Effector CD4-positive, alpha-beta T cell (primary cell): ENCODE results near the gene CLASP1.
A peak's percentile ranks its signal among the peaks of the same experiment; 100 is the strongest.
"Not testable (repeated sequence)": the region's sequence is repeated elsewhere in the genome, so short reads cannot be mapped to it uniquely, and the experiment has no call there.

Source experiments
- DNase-seq: peaks from one replicate; pipeline ENCODE4 v3.0.0-alpha.2; 2020

Gene CLASP1

DNA sequence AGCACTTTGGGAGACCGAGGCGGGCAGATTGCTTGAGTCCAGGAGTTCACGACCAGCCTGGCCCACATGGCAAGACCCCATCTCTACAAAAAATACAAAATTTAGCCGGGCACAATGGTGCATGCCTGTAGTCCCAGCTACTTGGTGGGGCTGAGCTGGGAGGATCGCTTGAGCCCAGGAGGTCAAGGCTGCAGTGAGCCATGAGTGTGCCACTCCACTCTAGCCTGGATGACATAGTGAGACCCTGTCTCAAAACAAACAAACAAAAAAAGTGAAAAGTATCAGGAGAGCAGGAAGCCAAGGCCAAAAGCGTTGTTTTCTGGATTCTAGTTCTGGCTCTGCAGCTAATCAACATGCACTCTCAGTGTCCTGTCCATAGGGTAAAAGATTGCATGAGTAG lies 10.7 kb upstream of the CLASP1 start:
- no peak for DNase-seq

DNA sequence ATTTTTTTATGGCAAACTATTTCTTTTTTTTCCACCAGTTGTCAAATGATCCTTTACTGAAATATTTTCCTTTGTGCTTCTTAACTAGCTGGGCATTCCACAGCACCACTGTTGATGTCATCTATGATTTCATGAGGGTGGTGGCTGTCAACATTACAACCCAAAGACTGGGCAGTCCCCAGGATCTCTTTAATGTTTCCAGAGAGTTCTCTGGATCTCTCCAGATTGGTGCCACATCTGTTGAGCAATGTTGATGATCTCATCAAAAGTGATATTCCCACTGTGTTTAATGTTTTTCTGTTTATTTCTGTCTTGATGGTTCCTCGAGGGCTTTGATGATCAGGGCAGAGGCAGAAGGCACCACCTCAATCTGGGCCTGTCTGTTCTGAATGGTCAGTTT lies 9.1 kb upstream of the CLASP1 start:
- DNase-seq, result not testable (repeated sequence)

DNA sequence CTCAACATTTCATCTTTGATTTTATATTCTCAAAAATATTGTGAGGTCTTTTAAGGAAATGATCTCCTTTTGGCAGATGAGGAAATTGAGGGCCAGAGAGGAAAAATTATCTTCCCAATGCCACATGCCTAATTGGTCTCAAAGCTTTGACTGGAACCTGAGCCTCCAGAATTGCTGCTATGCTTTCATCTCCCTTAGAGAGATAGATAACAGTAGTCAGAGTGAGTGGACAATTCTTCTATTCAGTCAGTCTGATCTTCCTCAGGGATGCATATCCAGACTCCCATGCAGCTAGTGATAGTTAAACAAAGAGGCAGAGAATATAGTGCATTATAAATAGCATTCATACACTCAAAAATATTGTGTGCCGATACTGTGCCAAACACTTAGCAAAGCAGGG lies 3.8 kb upstream of the CLASP1 start:
- DNase-seq, result no peak

DNA sequence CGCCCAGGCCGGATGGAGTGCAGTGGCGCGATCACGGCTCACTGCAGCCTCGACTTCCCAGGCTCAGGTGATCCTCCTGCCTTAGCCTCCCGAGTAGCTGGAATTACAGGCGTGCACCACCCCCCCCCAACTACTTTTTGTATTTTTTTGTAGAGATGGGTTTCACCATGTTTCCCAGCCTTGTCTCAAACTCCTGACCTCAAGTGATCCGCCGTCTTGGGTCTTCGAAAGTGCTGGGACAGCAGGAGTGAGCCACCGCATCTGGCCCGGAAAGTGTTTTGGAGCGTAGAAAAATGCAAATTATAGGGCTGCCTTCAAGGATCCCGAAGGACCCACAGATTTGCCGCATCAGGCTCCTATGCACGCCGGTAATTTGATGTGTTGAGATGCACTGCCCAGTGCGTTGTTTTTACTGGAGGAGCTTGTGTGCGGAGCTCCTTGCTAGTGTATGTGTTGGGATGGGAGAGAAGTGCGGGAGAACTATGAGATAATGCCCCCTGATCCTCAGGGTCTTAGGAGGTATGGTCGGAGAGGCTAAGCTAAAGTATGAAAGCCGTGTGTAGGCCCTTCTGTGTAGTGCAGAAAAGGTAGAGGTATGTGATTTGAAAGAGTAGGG lies 1.2 kb upstream of the CLASP1 start:
- no peak for DNase-seq

DNA sequence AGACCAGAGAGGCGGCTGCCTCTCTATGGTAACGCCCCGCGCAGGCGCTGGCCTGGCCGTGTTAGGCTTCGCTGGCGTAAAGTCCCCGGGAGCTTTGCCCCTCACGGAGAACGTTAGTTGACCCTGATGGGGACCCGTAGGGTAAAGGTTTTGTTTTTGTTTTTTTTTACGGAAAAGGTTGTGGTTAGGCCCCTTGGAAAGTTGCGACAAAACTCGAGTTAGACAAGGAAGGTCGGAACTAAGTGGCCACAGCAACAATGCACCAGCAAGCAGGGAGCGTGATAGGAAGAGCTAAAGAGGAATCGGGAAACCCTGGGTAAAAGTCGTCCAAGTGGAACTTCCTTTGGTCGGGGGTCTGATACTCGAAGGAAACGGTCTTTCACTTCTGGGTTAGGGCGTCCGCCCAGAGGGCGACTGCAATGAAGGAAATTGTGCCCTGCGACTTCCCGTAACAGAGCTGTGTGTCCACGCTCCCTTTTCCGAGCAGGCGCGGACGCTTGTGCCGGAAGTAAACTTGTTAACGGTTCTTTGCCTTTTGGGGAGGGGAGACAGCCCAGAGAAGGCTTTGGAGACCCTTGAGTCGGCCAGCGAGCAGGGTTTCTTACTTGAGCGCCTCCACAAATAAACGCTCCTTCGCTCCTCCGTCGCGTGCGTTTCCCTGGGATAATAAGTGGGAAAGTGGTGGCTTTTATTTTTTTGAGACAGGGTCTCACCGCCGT lies 493 bp upstream of the CLASP1 start:
- peak; percentile 95 for DNase-seq

DNA sequence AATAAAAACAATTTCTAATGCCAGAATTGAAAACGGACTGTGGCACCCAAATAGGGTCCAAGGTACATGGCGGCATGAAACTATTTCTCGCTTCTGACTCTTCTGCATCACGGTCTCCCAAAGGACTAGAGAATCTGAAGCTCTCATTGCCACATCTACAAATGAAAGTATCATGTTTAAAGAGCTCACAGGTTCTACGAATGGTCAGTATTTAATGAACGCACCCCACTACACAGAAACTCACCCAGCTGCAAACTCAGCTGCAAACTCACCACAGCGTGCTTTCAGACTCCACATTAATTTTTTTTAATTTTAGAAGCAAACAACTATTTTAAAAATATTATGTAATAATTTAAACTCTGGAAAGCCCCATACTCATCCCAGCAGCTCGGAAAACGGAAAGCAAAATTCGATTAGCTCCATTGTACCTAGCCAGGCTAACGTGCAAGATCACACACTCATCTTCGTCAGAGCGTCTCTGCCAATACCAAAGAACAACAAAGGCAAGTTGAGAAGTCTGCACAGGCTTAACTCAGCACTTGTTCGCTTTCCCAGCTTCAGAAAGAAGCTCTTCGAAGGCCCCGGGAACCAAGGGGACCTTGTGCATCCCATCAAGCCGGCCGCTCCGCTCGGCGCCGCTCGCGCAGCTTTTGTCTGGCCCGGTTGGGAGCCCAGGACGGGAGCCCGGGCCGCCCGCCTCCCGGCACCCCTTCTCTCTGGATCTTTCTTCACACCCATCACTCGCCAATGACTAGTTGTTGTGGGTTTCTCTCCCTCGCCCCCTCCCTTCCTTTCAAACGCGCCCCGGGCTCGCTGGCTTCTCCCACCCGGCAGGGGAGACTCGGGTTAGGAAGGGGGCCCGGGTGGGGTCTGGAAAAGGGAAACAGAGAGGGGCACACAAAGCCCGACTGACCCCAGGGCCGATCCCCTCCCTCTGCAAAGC lies 785 bp downstream of the CLASP1 start:
- DNase-seq, result peak; percentile 40

DNA sequence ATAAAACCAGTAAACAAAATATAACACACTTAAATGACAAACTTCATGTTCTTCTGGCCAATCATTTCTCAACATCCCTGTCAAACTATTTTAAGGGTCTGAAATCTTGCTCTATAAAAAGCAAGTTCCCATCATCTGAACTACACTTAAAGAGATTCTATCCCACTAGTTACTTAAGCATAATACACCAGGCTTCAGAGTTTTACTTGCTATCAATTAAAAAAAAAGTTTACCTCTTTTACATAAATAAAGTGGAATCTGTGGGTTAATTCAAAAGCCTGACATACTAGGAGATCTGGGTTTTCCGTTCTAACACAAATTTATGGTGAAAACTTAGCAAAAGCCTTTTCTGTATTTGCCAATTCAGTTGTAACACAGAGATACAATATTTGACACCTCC lies 1.9 kb downstream of the CLASP1 start:
- DNase-seq, result no peak

DNA sequence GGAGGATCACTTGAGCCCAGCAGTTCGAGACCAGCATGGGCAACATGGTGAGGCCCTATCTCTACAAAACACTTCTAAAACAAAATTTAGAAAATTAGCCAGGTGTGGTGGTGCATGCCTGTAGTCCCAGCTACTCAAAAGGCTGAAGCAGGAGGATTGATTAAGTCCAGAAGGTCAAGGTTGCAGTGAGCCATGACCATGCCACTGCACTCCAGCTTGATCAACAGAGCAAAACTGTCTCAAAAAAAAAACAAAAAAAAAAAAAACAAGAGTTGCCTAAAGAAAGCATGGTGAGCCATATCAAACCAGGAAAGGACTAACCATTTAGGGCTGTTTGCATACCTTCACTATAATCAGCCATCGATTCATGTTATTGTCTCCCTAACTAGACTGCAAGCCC lies 4.5 kb downstream of the CLASP1 start:
- DNase-seq, result no peak

DNA sequence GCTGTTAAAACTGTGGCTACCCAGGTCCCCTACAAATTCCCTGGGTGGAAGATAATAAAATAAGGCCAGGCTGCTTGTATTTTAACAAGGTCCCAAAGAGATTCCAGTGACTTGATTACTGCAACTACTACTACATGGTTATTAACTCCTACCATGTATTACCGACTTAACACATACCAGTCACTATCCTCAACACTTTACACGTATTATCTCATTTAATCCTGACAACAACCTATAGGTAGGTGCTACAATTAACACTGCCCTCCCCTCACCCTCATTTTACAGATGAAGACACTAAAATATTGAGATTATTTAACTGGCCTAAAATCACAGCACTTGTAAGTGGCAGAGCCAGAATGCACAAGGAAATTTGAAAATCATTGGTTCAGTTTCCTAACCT lies 5.4 kb downstream of the CLASP1 start:
- DNase-seq, result no peak

DNA sequence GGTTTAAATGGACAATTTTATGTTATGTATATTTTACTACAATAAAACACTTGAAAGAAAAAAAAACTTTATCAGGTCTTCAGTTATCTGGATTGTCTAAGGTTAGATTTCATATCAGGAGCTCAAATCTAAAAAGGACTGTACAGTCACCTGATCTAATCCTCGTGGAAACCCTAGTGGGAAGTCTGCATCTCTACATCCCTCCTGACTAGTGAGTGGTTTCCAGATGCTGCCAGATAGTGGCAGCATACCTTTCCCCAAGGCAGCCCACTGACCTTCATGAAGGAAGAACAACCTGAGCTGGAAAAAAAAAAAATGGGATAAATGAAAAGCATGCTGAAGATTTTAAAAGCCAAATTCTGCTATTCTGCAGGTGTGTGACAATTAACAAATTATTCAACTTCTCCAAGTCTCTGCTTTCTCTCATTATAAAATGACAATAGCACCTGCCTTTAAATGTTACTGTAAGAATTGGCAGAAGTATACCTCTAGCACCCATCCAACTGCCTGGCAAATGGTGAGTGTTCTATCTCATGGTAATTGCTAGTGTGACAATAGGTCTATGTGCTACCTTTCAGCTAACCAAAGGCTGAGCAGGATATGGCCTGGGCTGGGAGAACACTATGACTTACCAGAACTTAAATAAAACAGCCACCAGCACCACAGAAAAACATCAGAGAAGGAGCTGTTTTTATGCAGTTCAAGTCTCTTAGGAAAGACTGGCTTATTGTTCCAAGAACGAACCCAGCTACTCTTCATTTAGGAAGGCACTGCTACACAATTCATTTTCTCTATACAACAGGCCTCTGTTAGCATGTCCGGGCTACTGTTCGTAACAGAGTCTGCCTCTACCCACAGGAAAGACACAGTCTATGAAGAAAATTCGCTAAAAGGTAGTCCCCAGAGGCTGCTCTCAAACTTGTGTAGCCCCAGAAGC lies 8.6 kb downstream of the CLASP1 start:
- no peak for DNase-seq

DNA sequence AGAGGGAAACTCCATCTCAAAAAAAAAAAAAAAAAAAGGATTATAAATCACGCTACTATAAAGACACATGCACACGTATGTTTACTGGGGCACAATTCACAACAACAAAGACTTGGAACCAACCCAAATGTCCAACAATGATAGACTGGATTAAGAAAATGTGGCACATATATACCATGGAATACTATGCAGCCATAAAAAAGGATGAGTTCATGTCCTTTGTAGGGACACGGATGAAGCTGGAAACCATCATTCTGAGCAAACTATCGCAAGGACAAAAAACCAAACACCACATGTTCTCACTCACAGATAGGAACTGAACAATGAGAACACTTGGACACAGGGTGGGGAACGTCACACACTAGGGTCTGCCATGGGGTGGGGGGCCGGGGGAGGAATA lies 9.4 kb downstream of the CLASP1 start:
- DNase-seq, result not testable (repeated sequence)

DNA sequence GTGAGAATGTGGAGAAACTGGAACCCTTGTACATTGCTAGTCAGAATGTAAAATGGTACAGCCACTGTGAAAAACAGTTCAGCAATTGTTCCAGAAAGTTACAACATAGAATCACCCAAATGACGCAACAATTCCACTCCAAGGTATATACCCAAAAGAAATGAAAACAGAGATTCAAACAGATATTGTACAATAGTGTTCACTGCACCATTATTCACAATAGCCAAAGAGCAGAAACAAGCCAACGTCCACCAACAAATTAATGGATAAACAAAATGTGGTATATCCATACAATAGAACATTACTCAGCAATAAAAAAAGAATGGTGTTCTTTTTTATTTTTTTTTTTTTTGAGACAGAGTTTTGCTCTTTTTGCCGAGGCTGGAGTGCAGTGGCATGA lies 10.9 kb downstream of the CLASP1 start:
- DNase-seq, result no peak

DNA sequence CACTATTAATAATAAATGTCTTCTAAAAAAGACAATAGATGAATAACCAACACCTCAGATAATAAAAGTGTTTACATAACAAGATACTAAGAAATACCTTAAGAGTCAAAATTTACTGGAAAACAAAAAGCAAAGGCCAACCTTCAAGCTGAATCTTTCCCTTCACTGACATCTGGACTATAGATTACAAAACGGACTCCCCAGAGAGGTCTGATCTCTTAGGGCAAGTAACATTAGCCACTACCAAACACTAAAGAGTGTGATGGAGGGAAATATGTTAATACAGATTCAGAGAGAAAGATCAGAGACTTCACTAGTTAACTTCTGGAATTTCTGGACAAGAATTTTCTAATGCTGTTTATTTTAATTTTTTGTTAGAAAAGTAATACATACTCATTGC lies 13.9 kb downstream of the CLASP1 start:
- DNase-seq, result no peak

DNA sequence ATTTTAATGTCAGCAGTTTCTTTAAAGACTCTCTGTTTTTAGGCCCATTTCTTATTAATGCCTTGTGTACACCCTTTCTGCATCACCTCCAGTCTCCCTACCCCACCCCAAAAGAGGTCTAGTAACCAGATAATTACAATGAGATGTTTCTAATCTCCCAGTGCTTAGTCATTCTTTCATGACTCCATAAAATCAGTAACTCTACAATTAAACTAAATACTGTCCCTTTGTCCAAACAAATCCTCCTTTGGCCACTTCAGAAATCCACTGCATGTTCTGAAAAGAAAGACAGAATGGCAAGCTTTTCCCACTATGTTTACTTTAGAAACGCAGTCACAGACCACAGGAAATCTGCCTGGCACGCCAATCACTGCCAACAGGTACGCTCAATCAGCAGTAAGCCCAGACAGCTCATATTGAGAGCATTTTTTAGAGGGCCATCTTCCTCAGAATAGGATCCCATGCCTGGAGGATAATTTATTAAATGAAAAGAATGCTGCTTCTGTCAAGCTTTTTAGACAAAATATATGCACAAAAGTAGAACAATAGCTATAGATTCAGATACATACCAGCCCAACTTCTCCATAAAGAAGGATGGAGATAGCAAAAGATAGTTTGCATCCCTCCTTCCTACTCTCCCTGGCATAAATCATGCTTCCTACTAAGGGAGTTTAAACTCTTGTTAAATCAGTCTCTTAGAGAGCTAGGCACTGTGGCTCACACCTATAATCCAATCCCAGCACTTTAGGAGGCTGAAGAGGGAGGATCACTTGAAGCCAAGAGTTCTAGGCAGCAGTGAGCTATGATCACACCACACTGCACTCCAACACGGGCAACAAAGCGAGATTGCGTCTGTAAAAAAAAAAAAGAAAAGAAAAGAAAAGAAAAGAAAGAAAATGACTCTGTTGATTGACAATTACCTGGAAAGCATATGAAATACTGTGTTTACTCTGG lies 14.6 kb downstream of the CLASP1 start:
- DNase-seq, result no peak

DNA sequence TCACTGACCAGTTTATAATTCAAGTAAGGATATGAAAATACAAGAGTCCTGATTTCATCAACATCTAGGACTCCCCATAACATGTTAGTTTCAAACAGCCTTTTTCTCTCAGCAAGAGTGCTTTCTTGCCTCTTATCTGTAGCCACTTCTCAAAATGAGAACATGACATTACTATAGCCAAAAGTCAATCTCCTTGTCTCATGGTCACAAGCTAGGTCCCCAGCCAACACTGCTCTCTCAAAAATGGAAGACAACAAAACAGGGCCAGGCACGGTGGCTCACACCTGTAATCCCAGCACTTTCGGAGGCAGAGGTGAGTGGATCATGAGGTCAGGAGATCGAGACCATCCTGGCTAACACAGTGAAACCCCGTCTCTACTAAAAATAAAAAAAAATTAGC lies 15.8 kb downstream of the CLASP1 start:
- DNase-seq, result no peak

DNA sequence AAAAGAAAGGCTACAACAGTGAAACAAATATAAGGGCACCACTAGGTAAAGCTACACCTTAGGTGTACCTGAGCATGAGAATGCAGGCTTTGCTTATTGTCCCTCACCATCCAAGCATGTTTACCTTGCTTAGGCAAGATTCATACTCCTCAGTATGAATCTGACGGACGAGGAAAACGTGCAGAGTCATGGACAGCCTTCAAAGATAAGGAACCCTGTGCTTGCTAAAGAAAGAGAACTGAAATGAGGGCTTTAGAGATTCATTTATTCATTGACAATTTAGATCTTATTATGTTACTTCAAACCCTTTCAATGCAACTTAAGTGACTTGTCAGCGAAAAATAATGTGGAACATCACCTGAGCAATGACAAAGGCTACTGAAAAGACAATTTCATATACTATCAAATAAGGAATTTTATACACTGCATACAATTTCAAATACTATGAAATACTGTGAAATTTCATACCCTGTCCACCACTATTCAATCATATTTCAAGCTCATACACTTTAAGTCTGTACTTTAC lies 21.7 kb downstream of the CLASP1 start:
- no peak for DNase-seq

DNA sequence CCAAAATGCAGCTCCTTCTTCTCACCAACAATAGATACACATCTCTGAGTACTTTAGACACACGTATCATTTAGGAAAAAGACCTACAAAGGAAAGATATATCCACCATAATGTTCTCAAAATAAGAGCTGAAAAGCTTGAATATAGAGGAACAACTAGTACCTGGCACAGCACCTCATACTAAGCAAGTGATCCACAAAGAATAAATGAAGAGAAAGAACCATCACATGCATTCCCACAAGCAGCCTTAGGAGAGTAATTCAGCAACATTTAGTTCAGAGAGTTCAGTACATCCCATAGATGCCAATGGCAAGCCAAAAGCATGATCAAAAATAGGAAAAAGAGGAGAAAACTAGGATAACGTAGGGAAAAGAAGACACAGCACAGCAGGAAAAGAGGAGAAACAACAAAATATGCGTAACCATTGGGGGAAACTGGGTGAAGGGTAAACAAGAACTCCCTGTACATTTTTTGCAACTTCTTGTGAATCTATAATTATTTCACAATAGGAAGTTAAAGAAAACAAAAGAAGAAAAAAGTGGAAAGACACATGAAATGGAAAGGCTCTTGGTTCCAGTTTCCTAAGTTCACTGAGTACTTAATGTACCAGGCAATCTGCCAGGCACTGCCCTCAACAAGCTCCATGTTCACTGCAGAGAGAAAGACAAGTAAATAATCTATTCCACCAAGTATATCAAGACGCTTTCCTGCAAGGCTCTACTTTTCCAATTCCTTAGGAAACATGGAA lies 22.3 kb downstream of the CLASP1 start:
- DNase-seq, result no peak

DNA sequence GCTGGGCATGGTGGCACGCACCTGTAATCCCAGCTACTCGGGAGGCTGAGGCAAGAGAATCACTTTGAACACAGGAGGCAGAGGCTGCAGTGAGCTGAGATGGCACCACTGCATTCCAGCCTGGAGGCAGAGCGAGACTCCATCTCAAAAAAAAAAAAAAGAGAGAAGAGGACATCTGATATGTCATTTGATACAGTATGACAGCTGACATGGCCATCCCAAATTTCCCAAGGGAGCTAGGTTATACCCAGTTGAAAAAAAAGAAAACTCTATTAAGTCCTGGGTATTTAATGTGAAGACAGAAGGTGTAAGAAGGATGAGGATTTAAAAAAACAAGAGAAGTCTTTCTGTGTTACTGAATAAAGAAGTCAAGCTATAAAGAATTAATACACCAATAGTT lies 23.3 kb downstream of the CLASP1 start:
- no peak for DNase-seq

DNA sequence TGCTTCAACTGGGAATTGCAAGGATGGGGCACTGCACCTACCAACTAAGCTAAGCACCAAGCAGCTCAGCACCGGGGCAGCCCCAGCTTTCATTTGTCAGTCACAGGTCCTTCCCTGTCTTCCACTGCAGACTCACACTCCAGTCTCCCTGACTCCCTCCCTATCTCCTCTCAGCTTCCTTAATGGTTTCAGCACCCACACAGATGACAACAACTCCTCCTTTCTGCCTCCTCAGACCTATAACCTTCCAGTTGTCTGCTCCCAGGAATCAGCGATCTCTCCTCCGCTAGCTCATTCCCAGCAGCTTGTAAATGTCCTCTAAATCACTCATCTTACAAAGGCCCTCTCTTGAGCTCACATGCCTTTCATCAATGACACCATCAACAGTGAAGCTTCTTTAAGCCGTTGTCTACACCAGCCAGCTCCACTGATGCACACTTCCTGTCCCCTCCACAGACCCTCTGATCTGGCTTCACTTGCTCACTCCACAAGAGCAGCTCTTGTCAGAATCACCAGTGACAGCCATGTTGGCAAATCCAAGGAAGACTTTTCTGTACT lies 32.1 kb downstream of the CLASP1 start:
- DNase-seq, result no peak

DNA sequence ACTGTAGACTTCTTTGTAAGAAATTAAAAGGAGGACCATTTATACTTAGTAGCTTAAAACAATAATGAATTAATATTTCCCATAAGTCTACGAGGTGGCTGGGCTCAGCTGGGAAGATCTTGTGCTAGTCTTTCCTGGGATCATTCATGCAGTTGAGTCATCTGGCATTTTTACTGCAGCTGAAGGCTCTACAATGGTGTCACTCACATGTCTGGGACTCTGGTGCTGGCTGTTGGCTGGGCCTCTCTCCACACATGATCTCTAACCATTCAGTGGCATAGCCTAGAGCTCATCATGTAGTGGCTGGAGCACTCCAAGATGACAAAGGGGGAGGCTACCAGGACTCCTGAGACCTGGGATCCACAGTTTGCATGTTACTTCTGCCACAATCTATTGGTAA lies 35.5 kb downstream of the CLASP1 start:
- no peak for DNase-seq
